Stimulated activated naive B cell treated with anti-CD40 and anti-IgM and Interleukin-4, amounts not matched to agents 10 μg/mL and 1 μg/mL and 100 μg/mL, for 72 hours (primary cell): ENCODE measurements around the gene PDK1.
A peak's percentile ranks its signal among the peaks of the same experiment; 100 is the strongest.
"Not testable (repeated sequence)": the region's sequence is repeated elsewhere in the genome, so short reads cannot be mapped to it uniquely, and the experiment has no call there.

ENCODE experiments used
- ATAC-seq, 2 donors: fragments of 150-1000 bp; cut with Tn5 transposase; replicated peaks; 2 replicates each; pipeline ENCODE4 v1.10.0; 2021; ENCODE audit warnings: moderate library complexity in 1 of 2
- DNase-seq: peaks from one replicate; pipeline ENCODE4 v3.0.0; 2021
- H3K27ac Mint-ChIP-seq: one replicate; pipeline ENCODE4 v1.8.0; 2022; ENCODE audit warnings: mild to moderate bottlenecking, mixed read lengths
- H3K27me3 Mint-ChIP-seq, 2 donors: one replicate each; pipeline ENCODE4 v1.8.0; 2022; ENCODE audit warnings: mixed read lengths in 2 of 2
- H3K36me3 Mint-ChIP-seq, 2 donors: one replicate each; pipeline ENCODE4 v1.8.0; 2022; ENCODE audit warnings: mixed read lengths in 2 of 2, mild to moderate bottlenecking in 1 of 2
- H3K4me1 Mint-ChIP-seq, 2 donors: one replicate each; pipeline ENCODE4 v1.8.0; 2022; ENCODE audit warnings: mixed read lengths in 2 of 2, mild to moderate bottlenecking in 1 of 2
- H3K4me3 Mint-ChIP-seq, 2 donors: one replicate each; pipeline ENCODE4 v1.8.0; 2022; ENCODE audit warnings: mild to moderate bottlenecking in 2 of 2, mixed read lengths in 2 of 2, moderate library complexity in 1 of 2
- H3K9me3 Mint-ChIP-seq, 2 donors: one replicate each; pipeline ENCODE4 v1.8.0; 2022; ENCODE audit warnings: mixed read lengths in 2 of 2, mild to moderate bottlenecking in 1 of 2

PDK1 gene

GRCh38 chr2:172561270-172561669 lies 5.4 kb downstream of the PDK1 start:
- H3K27ac Mint-ChIP-seq, result no peak overlapping the region
- H3K4me1 Mint-ChIP-seq, result peaks cover 5 to 19% of the 10 kb centered on the region in 2 donors
- H3K27me3 Mint-ChIP-seq, result no peaks in the 10 kb centered on the region
- no peaks in the 10 kb centered on the region for H3K9me3 Mint-ChIP-seq
- H3K36me3 Mint-ChIP-seq, result peaks cover 9 to 23% of the 10 kb centered on the region in 2 donors
- DNase-seq (no peak), ATAC-seq (no peak)
- H3K4me3 Mint-ChIP-seq, result no peak overlapping the region

- H3K4me3 Mint-ChIP-seq, result no peak overlapping the region
- peaks cover 4 to 15% of the 10 kb centered on the region in 2 donors for H3K4me1 Mint-ChIP-seq
- H3K27me3 Mint-ChIP-seq, result no peaks in the 10 kb centered on the region
- DNase-seq (no peak), ATAC-seq (no peak)
- H3K36me3 Mint-ChIP-seq, result peaks cover 11 to 27% of the 10 kb centered on the region in 2 donors
- H3K27ac Mint-ChIP-seq, result no peak overlapping the region
- no peaks in the 10 kb centered on the region for H3K9me3 Mint-ChIP-seq
Measured at GRCh38 chr2:172562298-172562697, 6.4 kb downstream of the PDK1 start.

- ATAC-seq, result no peak
- Mint-ChIP-seq H3K27me3 (no peaks in the 10 kb centered on the region), H3K27ac (no peak overlapping the region), H3K4me3 (no peak overlapping the region), H3K9me3 (no peaks in the 10 kb centered on the region), H3K36me3 (peaks cover 16 to 35% of the 10 kb centered on the region in 2 donors), H3K4me1 (no peaks in the 10 kb centered on the region)
- DNase-seq, result no peak
Measured at GRCh38 chr2:172564376-172564775, 8.5 kb downstream of the PDK1 start.

GRCh38 chr2:172571245-172571644 lies 15.4 kb downstream of the PDK1 start:
- peaks cover 0 to 5% of the 10 kb centered on the region in 2 donors for H3K4me1 Mint-ChIP-seq
- peaks cover 46 to 58% of the 10 kb centered on the region in 2 donors for H3K36me3 Mint-ChIP-seq
- DNase-seq (no peak), ATAC-seq (no peak)
- no peak overlapping the region for H3K4me3 Mint-ChIP-seq
- peaks cover 10 to 11% of the 10 kb centered on the region in 2 donors for H3K9me3 Mint-ChIP-seq
- no peak overlapping the region for H3K27ac Mint-ChIP-seq
- no peaks in the 10 kb centered on the region for H3K27me3 Mint-ChIP-seq

GRCh38 chr2:172572981-172573380 lies 17.1 kb downstream of the PDK1 start:
- H3K9me3 Mint-ChIP-seq, result peaks cover 14 to 16% of the 10 kb centered on the region in 2 donors
- peaks cover 0 to 5% of the 10 kb centered on the region in 2 donors for H3K4me1 Mint-ChIP-seq

GRCh38 chr2:172574965-172575364 lies 19.1 kb downstream of the PDK1 start:
- H3K27ac Mint-ChIP-seq, result no peak overlapping the region
- no peak for DNase-seq
- ATAC-seq, result no peak
- H3K27me3 Mint-ChIP-seq, result no peaks in the 10 kb centered on the region
- peaks cover 2 to 14% of the 10 kb centered on the region in 2 donors for H3K4me1 Mint-ChIP-seq
- peaks cover 59 to 78% of the 10 kb centered on the region in 2 donors for H3K36me3 Mint-ChIP-seq
- no peak overlapping the region for H3K4me3 Mint-ChIP-seq
- peaks cover 19 to 27% of the 10 kb centered on the region in 2 donors for H3K9me3 Mint-ChIP-seq

More at GRCh38 chr2:172572981-172573380, 17.1 kb downstream of the PDK1 start:
- DNase-seq, result no peak
- H3K27ac Mint-ChIP-seq, result no peak overlapping the region
- ATAC-seq, result no peak
- no peaks in the 10 kb centered on the region for H3K27me3 Mint-ChIP-seq
- no peak overlapping the region for H3K4me3 Mint-ChIP-seq
- H3K36me3 Mint-ChIP-seq, result peaks cover 50 to 65% of the 10 kb centered on the region in 2 donors

GRCh38 chr2:172578054-172578453 lies 22.2 kb downstream of the PDK1 start:
- no peak for DNase-seq
- no peak for ATAC-seq
- no peak overlapping the region for H3K27ac Mint-ChIP-seq
- peaks cover 9 to 33% of the 10 kb centered on the region in 2 donors for H3K4me1 Mint-ChIP-seq
- H3K9me3 Mint-ChIP-seq, result peaks cover 19 to 27% of the 10 kb centered on the region in 2 donors
- H3K4me3 Mint-ChIP-seq, result no peak overlapping the region
- peaks cover 60 to 84% of the 10 kb centered on the region in 2 donors for H3K36me3 Mint-ChIP-seq
- H3K27me3 Mint-ChIP-seq, result no peaks in the 10 kb centered on the region

- peaks cover 18 to 24% of the 10 kb centered on the region in 2 donors for H3K9me3 Mint-ChIP-seq
- ATAC-seq (no peak), DNase-seq (no peak)
- no peaks in the 10 kb centered on the region for H3K27me3 Mint-ChIP-seq
- no peak overlapping the region for H3K27ac Mint-ChIP-seq
- H3K4me1 Mint-ChIP-seq, result peaks cover 9 to 33% of the 10 kb centered on the region in 2 donors
- H3K4me3 Mint-ChIP-seq, result no peak overlapping the region
- H3K36me3 Mint-ChIP-seq, result peaks cover 53 to 76% of the 10 kb centered on the region in 2 donors
Measured at GRCh38 chr2:172578860-172579512, 23.1 kb downstream of the PDK1 start.

- Mint-ChIP-seq H3K27ac (no peak overlapping the region), H3K4me1 (peaks cover 9 to 30% of the 10 kb centered on the region in 2 donors), H3K27me3 (no peaks in the 10 kb centered on the region), H3K4me3 (no peak overlapping the region), H3K36me3 (peaks cover 39 to 63% of the 10 kb centered on the region in 2 donors), H3K9me3 (peaks cover 9 to 17% of the 10 kb centered on the region in 2 donors)
- ATAC-seq (no peak), DNase-seq (no peak)
Measured at GRCh38 chr2:172580544-172580943, 24.7 kb downstream of the PDK1 start.

- H3K9me3 Mint-ChIP-seq, result peaks cover 9 to 13% of the 10 kb centered on the region in 2 donors
- no peaks in the 10 kb centered on the region for H3K27me3 Mint-ChIP-seq
- no peak overlapping the region for H3K27ac Mint-ChIP-seq
- H3K4me3 Mint-ChIP-seq, result no peak overlapping the region
- peaks cover 43 to 62% of the 10 kb centered on the region in 2 donors for H3K36me3 Mint-ChIP-seq
- ATAC-seq (peak; percentile 74 to 90), DNase-seq (no peak)
- peaks cover 10 to 36% of the 10 kb centered on the region in 2 donors for H3K4me1 Mint-ChIP-seq
Measured at GRCh38 chr2:172582656-172583055, 26.8 kb downstream of the PDK1 start.

GRCh38 chr2:172586245-172586891 lies 30.5 kb downstream of the PDK1 start:
- peaks cover 13 to 33% of the 10 kb centered on the region in 2 donors for H3K4me1 Mint-ChIP-seq
- peaks cover 49 to 64% of the 10 kb centered on the region in 2 donors for H3K36me3 Mint-ChIP-seq
- H3K4me3 Mint-ChIP-seq, result no peak overlapping the region
- H3K27me3 Mint-ChIP-seq, result no peaks in the 10 kb centered on the region
- H3K27ac Mint-ChIP-seq, result no peak overlapping the region
- DNase-seq, result no peak
- no peak for ATAC-seq
- peaks cover 0 to 6% of the 10 kb centered on the region in 2 donors for H3K9me3 Mint-ChIP-seq

GRCh38 chr2:172587231-172587630 lies 31.3 kb downstream of the PDK1 start:
- not testable (repeated sequence) for DNase-seq, H3K9me3 Mint-ChIP-seq, ATAC-seq, H3K27me3 Mint-ChIP-seq, H3K27ac Mint-ChIP-seq, H3K4me3 Mint-ChIP-seq
- Mint-ChIP-seq H3K36me3 (peaks cover 44 to 59% of the 10 kb centered on the region in 2 donors), H3K4me1 (peaks cover 12 to 24% of the 10 kb centered on the region in 2 donors)

- ATAC-seq (peak; percentile 53), DNase-seq (no peak)
Measured at GRCh38 chr2:172588931-172589330, 33.0 kb downstream of the PDK1 start.

GRCh38 chr2:172591386-172591785 lies 35.5 kb downstream of the PDK1 start:
- not testable (repeated sequence) for H3K9me3 Mint-ChIP-seq, ATAC-seq, H3K4me3 Mint-ChIP-seq, H3K27ac Mint-ChIP-seq, H3K27me3 Mint-ChIP-seq, DNase-seq
- peaks cover 6 to 11% of the 10 kb centered on the region in 2 donors for H3K4me1 Mint-ChIP-seq
- H3K36me3 Mint-ChIP-seq, result peaks cover 45 to 57% of the 10 kb centered on the region in 2 donors

More at GRCh38 chr2:172588931-172589330, 33.0 kb downstream of the PDK1 start:
- peaks cover 46 to 55% of the 10 kb centered on the region in 2 donors for H3K36me3 Mint-ChIP-seq
- peaks cover 0 to 6% of the 10 kb centered on the region in 2 donors for H3K9me3 Mint-ChIP-seq
- no peak overlapping the region for H3K27ac Mint-ChIP-seq
- peaks cover 6 to 14% of the 10 kb centered on the region in 2 donors for H3K4me1 Mint-ChIP-seq
- no peaks in the 10 kb centered on the region for H3K27me3 Mint-ChIP-seq
- H3K4me3 Mint-ChIP-seq, result no peak overlapping the region

- not testable (repeated sequence) for H3K9me3 Mint-ChIP-seq, DNase-seq, H3K4me3 Mint-ChIP-seq, ATAC-seq, H3K27me3 Mint-ChIP-seq, H3K4me1 Mint-ChIP-seq
- Mint-ChIP-seq H3K36me3 (peaks cover 39 to 51% of the 10 kb centered on the region in 2 donors), H3K27ac (peak overlapping the region; percentile 15)
Measured at GRCh38 chr2:172592190-172592589, 36.3 kb downstream of the PDK1 start.
